ENCODE results near the gene PPP1R26.
"Not testable (repeated sequence)": the region's sequence is repeated elsewhere in the genome, so short reads cannot be mapped to it uniquely, and the experiment has no call there.

PPP1R26 gene

DNA sequence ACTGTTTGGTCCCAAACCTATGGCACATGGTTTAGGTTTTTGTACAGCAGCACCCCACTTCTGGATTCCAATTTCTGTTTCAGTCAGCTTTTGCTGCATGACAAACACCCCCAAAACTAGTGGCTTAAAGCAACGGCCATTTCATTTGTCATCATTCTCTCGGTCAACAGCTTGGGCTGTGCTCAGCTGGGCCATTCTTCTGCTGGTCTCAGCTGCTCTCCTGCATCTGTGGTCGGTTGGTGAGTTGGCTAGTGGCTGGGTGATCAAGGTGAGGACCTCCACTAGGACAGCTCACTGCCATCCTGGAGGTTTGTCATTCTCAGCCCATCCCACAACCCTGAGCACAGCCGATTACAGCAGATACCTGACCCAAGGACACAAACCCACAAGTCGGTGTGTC lies 24.8 kb upstream of the PPP1R26 start:
- Mint-ChIP-seq H3K27ac (no peak overlapping the region), H3K36me3 (no peaks in the 10 kb centered on the region), H3K27me3 (peaks cover 64% of the 10 kb centered on the region), H3K4me1 (no peaks in the 10 kb centered on the region), H3K9me3 (peaks cover 11% of the 10 kb centered on the region), H3K4me3 (no peak overlapping the region)
- no peak for ATAC-seq

DNA sequence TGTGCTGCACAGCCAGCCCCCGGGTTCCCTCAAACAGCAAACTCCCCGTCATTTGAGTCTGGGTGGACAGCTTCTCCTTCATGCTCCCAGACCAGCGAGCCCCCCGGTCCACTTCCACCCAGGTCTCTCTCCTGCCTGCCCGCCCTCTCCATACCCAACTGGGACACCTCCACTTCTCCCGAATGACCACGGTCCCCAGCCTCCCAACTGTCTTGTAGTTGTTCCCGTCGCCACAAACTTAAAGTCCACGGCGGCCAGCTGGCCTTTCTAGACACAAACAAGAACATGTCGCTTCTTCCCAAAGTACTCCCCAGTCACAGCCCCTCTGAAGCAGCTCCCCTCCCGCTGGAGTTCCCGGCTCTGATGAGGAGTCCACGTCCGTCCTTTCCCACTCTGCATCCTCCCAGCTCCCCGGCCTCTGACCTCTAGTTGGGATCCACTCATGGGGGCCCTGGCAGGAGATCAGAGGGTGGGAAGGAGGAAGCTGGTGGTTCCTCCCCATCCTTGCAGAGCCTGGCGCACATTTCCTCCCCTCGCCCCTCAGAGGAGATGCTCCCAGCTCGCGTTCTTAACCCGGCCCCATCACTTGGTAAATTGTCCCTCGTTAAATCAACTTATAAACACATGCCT lies 24.1 kb upstream of the PPP1R26 start:
- H3K9me3 Mint-ChIP-seq = peaks cover 11% of the 10 kb centered on the region
- no peak overlapping the region for H3K4me3 Mint-ChIP-seq
- H3K27me3 Mint-ChIP-seq = peaks cover 72% of the 10 kb centered on the region
- ATAC-seq = no peak
- H3K36me3 Mint-ChIP-seq = no peaks in the 10 kb centered on the region
- H3K4me1 Mint-ChIP-seq = no peaks in the 10 kb centered on the region
- no peak overlapping the region for H3K27ac Mint-ChIP-seq

DNA sequence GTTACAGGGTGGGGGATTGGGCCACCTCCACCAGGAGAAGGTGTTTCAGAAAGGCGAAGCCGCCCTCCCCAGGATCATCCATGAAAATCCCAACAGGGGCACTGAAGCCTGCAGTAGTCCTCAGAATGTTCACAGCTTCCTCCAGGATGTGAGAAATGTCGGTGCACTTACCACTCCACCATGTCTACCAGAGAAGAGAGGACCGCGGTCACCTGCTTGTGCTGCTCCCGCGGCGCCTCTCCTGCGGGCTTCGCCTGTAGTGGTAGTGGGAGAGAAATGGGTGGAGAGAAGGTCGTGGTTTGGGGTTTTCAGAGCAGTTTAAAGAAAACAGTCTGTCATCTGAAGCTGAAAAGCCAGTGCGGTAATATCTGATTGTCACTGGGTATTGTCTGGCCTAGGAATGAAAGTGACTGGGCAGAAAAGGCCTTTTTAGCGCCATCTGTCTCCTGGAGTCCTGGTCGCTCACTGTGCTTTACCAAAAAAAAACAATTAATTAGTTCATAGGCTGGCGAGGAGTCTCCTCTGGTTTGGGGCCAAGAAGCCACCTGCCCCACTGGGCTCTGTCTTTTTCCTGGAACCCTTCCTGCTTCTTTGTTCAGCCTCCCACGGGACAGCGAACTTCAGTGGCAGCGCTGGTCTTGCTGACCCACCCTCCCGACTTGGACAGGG lies 23.0 kb upstream of the PPP1R26 start:
- Mint-ChIP-seq H3K4me3 (no peak overlapping the region), H3K36me3 (no peaks in the 10 kb centered on the region), H3K27me3 (peaks cover 82% of the 10 kb centered on the region), H3K9me3 (peaks cover 11% of the 10 kb centered on the region), H3K4me1 (no peaks in the 10 kb centered on the region), H3K27ac (no peak overlapping the region)
- no peak for ATAC-seq

DNA sequence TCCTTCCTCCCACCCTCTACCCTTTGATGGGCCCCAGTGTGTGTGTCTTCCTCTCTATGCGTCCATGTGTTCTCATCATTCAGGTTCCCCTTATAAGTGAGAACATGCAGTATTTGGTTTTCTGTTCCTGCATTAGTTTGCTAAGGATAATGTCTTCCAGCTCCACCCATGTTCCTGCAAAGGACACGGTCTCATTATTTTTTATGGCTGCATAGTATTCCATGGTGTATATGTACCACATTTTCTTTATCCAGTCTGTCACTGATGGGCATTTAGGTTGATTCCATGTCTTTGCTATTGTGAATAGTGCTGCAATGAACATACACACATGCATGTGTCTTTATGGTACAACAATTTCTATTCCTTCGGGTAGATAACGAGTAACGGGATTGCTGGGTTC lies 21.1 kb upstream of the PPP1R26 start:
- H3K4me3 Mint-ChIP-seq, H3K4me1 Mint-ChIP-seq, H3K36me3 Mint-ChIP-seq, H3K27ac Mint-ChIP-seq, ATAC-seq: not testable (repeated sequence)
- peaks cover 96% of the 10 kb centered on the region for H3K27me3 Mint-ChIP-seq
- peaks cover 11% of the 10 kb centered on the region for H3K9me3 Mint-ChIP-seq

DNA sequence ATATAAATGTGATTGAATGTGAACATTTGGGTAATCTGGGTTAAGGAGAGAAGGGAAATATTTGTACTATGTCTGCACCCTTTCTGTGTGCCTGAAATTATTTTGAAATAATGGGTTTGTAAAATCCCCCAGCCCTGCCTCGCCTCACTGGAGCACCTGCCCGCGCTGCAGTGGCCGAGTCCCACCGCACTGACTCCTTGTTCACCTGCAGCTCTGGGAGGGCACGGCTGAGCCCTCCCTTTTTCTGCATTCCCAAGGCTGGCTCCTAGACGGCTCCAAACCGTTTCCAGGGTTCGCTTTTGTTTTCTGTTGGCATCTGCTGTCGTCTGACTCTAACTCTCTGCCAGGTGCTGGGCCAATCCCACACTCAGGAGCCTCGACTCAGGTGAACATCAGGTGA lies 17.6 kb upstream of the PPP1R26 start:
- no peak overlapping the region for H3K27ac Mint-ChIP-seq
- H3K27me3 Mint-ChIP-seq = peaks cover 91% of the 10 kb centered on the region
- ATAC-seq = no peak
- H3K9me3 Mint-ChIP-seq = peaks cover 5% of the 10 kb centered on the region
- H3K36me3 Mint-ChIP-seq = no peaks in the 10 kb centered on the region
- no peak overlapping the region for H3K4me3 Mint-ChIP-seq
- H3K4me1 Mint-ChIP-seq = no peaks in the 10 kb centered on the region

DNA sequence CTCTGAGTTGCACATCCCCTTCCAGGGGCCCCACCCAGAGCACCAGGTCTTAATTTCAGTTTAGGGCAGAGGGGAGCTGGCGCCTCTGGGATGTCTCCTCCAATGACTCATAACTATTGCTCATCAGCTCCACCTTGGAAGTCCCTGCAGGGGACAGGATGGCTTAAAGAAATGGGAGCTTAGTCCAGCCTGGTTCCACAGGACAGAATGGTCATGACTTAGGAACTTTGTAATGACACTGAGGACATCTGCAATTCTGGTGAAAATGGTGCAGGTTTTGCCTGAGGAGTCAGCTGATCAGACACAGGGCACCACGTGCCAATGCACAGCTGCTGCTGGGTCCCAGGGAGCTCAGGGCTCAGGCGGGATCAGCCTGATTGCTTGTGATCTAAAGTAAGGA lies 16.4 kb upstream of the PPP1R26 start:
- Mint-ChIP-seq H3K27me3 (peaks cover 93% of the 10 kb centered on the region), H3K4me1 (no peaks in the 10 kb centered on the region), H3K9me3 (peaks cover 5% of the 10 kb centered on the region), H3K27ac (no peak overlapping the region), H3K36me3 (no peaks in the 10 kb centered on the region), H3K4me3 (no peak overlapping the region)
- no peak for ATAC-seq

DNA sequence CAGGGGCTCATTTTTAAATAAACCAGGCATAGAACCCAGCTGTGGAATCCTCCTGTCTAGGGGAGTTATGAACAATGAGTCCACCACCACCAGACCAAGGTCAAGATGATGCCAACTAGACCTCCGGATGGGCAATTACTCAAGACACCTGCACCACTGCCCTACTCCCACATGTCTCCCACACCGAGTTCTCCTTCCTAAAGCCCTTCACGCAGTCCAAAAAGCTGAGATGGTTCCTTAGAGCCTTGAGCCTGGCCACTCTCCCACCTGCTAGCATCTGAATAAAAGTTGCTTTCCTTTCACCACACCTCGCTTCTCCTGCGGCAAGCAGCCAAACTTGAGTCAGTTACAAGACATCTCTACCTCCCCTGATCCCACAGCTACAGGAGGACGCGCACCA lies 15.4 kb upstream of the PPP1R26 start:
- no peaks in the 10 kb centered on the region for H3K4me1 Mint-ChIP-seq
- no peaks in the 10 kb centered on the region for H3K9me3 Mint-ChIP-seq
- no peak for ATAC-seq
- H3K36me3 Mint-ChIP-seq = no peaks in the 10 kb centered on the region
- no peak overlapping the region for H3K27ac Mint-ChIP-seq
- no peak overlapping the region for H3K4me3 Mint-ChIP-seq
- H3K27me3 Mint-ChIP-seq = peaks cover 87% of the 10 kb centered on the region

DNA sequence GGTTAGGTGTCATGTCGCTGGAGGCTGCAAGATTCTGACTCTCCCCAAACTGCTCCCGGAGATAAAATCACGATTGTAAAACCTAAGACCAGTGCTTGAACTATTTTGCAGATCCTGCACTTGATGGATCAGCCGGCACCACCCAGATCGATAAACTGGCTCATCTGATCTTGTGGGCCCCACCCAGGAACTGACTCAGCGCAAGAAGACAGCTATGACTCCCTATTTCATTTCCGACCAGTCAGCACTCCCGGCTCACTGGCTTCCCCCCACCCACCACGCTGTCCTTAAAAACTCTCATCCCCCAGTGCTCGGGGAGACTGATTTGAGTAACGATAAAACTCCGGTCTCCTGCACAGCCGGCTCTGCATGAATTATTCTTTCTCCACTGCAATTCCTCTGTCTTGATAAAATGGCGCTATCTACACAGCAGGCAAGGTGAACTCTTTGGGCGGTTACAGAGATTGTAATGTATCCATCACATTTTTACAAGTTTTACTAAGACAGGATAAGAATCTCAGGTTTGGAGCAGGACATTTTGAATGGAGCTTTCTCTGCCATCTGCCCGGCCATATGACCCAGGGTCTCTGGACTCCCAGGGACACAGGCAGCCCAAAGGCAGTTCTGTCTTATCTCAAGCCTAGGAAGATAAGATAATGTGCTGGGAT lies 10.6 kb upstream of the PPP1R26 start:
- Mint-ChIP-seq H3K9me3 (no peaks in the 10 kb centered on the region), H3K27ac (no peak overlapping the region), H3K4me1 (no peaks in the 10 kb centered on the region), H3K4me3 (no peak overlapping the region), H3K27me3 (peaks cover 83% of the 10 kb centered on the region), H3K36me3 (no peaks in the 10 kb centered on the region)
- ATAC-seq = no peak

DNA sequence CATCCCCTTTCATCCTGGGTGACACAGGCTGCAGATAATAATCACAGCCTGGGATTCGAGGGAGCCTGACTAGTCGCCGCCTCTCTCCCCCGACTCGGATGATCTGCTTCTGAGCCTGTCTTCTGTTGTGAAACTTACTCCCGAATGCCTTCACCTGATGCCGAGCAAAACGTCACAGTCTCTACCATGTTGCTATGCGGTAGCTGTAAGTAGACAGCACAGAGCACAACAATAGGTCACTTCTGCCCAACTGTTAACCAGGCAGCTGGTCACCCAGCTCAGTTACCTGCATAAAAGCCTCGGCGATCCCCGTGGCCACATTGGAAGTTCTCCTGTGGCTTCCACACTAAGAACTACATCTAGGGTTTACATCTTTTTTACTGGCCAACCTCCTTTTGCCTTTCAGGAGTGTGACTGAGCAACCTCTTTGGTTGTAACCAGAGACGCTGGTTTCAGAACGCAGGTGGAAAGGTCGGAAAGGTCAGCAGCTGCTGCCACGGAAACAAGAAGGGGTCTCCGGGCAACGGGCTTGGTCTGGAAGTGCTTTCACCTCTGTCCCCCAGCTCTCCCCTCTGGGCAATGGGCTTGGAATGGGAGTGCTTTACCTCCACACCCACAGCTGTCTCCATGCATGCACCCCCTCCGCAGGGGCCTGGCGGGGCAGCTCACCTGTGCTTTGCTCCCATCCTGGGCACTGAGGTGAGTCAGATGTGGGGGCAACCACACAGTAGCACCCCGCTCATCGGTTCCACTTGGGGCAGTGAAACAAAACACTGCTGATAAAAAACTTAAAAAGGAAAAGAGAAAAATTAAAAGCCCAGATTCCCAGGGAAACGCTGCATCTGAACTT lies 7.6 kb upstream of the PPP1R26 start:
- Mint-ChIP-seq H3K9me3 (no peaks in the 10 kb centered on the region), H3K4me1 (no peaks in the 10 kb centered on the region), H3K27me3 (peaks cover 62% of the 10 kb centered on the region), H3K27ac (no peak overlapping the region), H3K4me3 (no peak overlapping the region), H3K36me3 (no peaks in the 10 kb centered on the region)
- no peak for ATAC-seq

DNA sequence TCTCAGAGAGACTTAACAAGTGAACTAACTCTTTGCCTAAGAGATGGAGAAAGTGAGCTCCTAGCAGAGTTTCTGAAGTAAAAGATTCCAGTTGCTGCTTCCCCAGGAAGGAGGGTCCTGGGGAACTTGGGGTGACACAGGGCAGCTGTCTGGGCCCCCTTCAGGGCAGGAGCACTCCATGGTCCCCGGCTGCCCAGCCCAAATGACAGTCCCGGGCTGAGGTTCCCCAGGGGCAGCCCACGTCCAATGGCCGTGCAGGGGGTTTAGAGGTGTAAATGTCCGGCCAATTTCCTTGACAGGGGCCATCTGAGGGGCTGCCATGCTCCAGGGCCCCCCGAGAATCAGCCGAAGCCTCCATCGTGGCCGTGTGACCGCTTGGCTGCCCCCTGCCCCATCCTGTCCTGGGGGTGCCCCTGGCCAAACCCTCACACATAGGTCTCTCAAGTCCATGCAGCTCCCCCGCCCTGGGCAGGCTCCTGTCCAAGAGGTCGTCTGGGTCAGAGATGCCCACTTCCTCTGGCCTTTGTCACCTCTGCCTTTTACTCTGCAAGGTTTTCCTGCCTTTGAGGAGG lies 5.5 kb upstream of the PPP1R26 start:
- no peaks in the 10 kb centered on the region for H3K36me3 Mint-ChIP-seq
- H3K4me1 Mint-ChIP-seq = peaks cover 6% of the 10 kb centered on the region
- H3K27me3 Mint-ChIP-seq = peaks cover 54% of the 10 kb centered on the region
- no peak for ATAC-seq
- H3K27ac Mint-ChIP-seq = no peak overlapping the region
- H3K9me3 Mint-ChIP-seq = no peaks in the 10 kb centered on the region
- H3K4me3 Mint-ChIP-seq = no peak overlapping the region

DNA sequence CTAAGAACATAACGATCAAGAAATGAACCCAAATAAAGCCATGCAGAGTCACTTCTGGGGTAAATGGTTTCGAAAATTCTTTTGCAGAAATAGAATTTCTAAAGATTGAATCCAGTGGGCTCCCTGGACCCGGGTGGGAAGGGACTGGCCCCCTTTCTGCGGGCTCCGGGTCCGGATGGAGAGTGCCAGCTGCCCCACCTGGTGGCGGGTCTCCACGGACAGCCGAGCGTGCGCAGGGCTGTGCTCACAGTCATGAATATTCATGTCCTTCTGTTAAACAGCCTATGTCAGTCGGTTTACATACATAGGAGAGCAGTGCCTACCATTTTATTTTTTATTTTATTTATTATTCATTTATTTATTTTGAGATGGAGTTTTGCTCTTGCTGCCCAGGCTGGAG lies 4.7 kb upstream of the PPP1R26 start:
- no peak for ATAC-seq
- peaks cover 6% of the 10 kb centered on the region for H3K4me1 Mint-ChIP-seq

DNA sequence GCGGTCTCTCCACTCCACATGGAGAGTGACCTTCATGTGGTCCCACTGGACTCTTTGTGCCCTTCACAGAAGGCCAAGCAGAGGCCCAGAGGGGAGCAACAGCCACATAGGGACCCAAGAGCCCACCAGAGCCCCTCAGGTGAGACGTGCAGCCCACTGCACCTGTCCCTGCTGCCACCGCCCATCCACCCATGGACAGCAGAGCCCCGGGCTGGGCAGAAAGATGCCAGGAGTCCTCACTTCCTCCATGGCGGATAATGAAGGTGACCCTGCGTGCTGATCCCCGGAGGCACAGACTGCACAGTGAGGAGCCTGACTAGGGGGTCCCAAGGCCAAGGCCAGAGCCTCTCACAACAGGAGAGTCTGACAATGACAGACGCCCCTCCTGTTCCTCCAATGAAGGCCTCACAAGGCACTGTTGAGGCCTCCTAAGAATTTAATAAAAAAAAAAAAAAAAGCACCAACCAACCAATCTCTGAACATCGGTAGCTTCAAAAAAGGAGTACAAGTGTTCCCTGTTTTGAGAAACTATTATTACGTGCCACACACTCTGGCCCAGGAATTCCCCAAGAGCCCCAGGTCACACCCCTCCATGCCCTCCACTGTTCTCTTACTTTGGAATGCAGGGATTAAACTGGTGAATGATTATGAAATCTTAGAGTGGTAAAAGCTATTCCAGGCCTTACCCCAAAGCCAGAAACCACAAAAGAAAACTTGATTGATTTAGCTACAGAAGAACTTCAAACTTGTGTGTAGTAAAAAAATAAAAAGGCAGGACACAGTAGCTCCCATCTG lies 2.8 kb upstream of the PPP1R26 start:
- no peak for ATAC-seq
- H3K4me1 Mint-ChIP-seq = peaks cover 10% of the 10 kb centered on the region
- H3K27me3 Mint-ChIP-seq = peaks cover 35% of the 10 kb centered on the region
- H3K4me3 Mint-ChIP-seq = no peak overlapping the region
- no peaks in the 10 kb centered on the region for H3K36me3 Mint-ChIP-seq
- H3K9me3 Mint-ChIP-seq = no peaks in the 10 kb centered on the region
- no peak overlapping the region for H3K27ac Mint-ChIP-seq

More for the DNA sequence above, 4.7 kb upstream of the PPP1R26 start:
- Mint-ChIP-seq H3K36me3 (no peaks in the 10 kb centered on the region), H3K27ac (no peak overlapping the region), H3K9me3 (no peaks in the 10 kb centered on the region), H3K27me3 (peaks cover 50% of the 10 kb centered on the region), H3K4me3 (no peak overlapping the region)

DNA sequence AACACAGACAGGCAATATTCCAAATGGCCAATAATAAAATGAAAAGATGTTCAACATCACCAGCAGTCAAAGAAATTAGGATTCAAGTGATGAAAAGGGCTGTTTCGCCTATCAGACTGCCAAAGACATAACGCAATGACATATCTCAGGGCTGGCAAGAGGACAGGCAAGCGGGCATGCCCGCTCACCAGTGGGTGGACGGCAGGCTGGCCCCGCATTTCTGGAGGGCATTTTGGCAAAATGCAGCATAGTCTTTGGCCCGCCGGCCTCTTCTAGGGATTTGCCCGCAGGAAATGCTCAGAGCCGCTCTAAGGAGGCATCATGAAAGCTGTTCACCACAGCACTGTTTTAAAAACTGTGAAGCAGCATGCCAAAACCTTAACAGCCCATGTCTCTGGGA lies 1.4 kb upstream of the PPP1R26 start:
- ATAC-seq = no peak
- peaks cover 21% of the 10 kb centered on the region for H3K27me3 Mint-ChIP-seq
- H3K36me3 Mint-ChIP-seq = no peaks in the 10 kb centered on the region
- peaks cover 10% of the 10 kb centered on the region for H3K4me1 Mint-ChIP-seq
- H3K4me3 Mint-ChIP-seq = peak overlapping the region; percentile 93
- H3K9me3 Mint-ChIP-seq = no peaks in the 10 kb centered on the region
- H3K27ac Mint-ChIP-seq = no peak overlapping the region

DNA sequence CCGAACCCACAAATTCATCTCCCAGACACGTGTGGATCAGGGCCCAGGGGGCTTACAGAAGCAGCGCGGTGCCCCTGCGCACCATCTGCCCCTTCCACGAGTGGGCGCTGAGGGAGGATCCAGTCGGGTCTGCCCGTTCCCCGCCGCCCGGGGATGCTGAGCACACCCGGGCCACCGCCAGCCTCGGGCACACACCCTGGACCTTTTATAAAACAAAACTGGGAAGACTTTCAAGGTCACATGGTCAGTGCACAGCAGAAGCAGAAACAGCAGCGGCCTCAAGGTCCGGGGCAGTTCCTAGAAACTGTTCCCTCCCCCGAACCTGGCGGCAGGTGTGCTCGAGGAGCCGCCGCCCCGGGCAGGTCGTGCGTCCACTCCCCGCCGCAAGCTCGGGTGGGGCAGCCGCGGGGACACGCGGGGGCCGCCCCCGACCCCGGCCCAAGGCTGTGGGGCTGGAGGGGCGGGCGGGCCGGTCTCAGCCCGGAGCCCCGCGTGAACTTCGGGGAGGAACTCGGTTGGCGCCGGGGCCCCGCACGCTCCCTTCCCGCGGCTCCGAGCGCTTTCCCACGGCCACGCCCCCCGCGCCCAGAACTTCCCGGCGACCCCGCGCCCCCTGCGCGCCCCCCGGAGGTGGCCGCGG lies 633 bp upstream of the PPP1R26 start:
- no peaks in the 10 kb centered on the region for H3K36me3 Mint-ChIP-seq
- H3K27me3 Mint-ChIP-seq = peaks cover 16% of the 10 kb centered on the region
- peaks cover 10% of the 10 kb centered on the region for H3K4me1 Mint-ChIP-seq
- H3K9me3 Mint-ChIP-seq = no peaks in the 10 kb centered on the region
- ATAC-seq = peak; percentile 37
- H3K4me3 Mint-ChIP-seq = peak overlapping the region; percentile 93
- H3K27ac Mint-ChIP-seq = peak overlapping the region; percentile 69

All from stimulated activated memory B cell treated with anti-CD40 and anti-IgM and Interleukin-4, amounts not matched to agents 10 μg/mL and 1 μg/mL and 100 μg/mL, for 72 hours (primary cell).